NCI-H1694 (cell line): ENCODE results near the gene PTPRS.
"Not testable (repeated sequence)": the region's sequence is repeated elsewhere in the genome, so short reads cannot be mapped to it uniquely, and the experiment has no call there.

Experiments used
- DNase-seq: peaks from one replicate; lab custom pipeline; 2025; lab: John Stamatoyannopoulos, UW

PTPRS gene

DNA sequence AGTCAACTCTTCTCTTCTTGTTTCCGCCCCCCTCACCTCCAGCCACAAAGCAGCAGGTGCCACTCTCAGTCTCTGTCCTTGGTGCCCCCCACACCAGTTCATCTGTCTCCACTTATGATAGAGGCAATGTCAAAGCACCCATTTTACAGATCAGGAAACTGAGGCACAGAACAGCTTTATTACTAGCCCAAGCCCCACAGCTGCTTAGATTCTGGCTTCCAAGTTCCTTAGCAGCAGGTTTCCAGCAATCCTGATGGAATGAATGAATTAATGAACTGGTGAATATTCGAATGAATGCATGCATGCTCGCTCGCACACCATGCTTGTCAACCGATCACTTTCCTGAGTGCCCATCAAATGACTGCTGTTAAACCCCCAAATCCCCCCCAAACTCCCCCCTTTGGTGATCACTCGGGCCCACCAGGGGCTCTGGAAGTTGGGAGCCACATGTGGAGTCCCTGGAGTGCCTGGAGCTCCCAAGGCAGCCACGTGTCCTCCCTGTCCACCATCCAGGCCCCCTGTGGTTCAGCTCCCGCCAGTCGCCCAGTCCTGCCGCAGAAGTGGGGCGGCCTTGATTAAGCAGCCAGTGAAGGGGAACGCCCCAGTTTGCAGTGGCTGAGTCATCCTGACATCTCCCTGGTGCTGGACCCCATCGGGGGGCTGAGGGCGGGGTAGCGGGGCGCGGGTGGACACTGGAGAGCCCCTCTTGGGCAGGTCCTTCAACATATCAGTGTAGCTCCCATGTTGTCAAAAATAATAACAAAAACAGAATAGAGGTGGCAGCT, 6.8 kb downstream of the PTPRS start:
- no peak for DNase-seq

DNA sequence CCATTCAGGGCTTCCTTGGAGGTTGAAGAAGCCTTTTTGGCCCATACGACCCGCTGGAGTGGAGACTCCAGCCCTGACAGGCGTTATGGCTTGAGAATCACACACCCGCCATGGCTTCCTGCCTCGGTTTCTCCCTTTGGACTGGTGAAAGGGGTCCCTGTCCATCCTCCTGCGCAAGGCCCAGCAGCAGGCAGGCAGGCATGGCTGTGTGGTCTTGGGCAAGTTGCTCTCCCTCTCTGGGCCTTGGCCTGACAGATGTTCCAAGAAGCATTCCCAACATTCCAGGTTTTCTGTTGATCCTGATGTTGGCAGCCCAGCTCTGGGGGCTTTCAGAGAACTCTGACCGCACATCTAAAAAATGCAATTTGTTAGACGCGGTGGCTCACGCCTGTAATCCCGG, 8.1 kb downstream of the PTPRS start:
- no peak for DNase-seq

- no peak for DNase-seq
Observed at GRCh38 chr19:5331790-5332189, 8.8 kb downstream of the PTPRS start.

DNA sequence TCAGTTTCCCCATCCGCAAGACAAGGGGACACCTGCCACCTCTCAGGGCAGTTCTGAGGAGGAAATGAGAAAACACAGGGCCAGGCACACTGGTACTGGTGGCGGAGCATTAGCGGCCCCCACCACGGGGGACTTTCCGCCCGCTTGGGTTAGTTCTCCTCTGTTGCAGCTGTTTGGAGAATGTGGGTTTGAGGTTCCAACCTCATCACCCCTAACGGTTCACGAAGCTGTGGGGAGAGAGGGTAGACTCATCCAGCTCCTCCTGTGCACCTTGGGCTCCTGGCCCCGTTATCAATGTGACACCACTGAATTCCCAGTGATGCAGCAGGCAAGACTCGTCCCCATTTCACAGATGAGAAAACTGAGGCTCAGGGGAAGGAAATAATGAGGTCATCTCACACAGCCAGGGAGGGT, 10.3 kb downstream of the PTPRS start:
- DNase-seq, result no peak

DNA sequence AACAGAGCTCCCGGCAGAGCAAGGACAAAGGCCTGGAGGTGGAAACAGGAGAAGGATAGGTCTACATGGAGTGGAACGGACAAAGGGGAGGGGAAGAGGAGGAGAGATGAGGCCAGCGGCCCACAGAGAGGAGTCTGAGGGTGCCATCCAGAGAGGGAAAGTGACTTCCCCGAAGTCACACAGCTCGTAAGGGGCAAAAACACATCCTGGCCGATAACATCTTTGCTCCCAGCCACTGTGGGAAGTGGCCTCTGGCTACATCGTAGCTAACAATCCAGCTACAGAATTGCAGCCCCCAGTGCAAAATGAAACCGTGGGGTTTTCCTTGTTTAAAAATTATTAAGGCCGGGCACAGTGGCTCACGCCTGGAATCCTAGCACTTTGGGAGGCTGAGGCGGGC, 11.5 kb downstream of the PTPRS start:
- no peak for DNase-seq

GRCh38 chr19:5328407-5328806, 12.2 kb downstream of the PTPRS start:
- not testable (repeated sequence) for DNase-seq

GRCh38 chr19:5326986-5327623, 13.5 kb downstream of the PTPRS start:
- DNase-seq, result no peak

DNA sequence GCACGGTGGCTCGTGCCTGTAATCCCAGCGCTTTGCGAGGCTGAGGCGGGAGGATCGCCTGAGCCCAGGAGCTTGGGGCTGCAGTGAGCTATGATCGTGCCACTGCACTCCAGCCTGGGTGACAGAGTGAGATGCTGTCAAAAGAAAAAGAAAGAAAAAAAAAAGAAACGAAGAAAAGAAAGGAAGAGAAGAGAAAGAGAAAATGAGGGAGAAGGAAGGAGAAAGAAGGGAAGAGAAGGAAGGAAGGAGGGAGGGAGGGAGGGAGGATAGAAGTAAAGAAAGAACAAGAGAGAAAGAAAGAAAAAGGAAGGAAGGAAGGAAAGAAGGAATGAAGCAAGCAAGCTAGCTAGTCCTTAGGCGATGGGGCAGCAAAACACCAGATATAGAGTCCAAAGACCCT, 14.1 kb downstream of the PTPRS start:
- DNase-seq, result no peak

- DNase-seq, result no peak
Observed at GRCh38 chr19:5324947-5325346, 15.7 kb downstream of the PTPRS start.

DNA sequence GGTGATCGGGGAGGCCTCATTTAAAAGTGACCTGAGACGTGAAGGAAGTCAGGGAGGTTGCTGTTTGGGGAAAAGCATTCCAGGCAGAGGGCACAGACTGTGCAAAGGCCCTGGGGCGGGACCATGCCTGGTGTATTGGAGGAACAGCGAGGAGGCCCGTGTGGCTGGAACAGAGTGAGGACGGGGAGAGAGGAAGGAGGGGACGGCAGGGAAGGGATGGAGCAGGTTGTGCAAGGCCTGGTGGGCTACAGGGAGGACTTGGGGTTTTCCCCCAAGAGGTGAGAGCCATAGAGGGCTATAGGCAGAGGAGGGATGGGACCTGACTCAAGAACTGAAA, 17.2 kb downstream of the PTPRS start:
- DNase-seq, result no peak

DNA sequence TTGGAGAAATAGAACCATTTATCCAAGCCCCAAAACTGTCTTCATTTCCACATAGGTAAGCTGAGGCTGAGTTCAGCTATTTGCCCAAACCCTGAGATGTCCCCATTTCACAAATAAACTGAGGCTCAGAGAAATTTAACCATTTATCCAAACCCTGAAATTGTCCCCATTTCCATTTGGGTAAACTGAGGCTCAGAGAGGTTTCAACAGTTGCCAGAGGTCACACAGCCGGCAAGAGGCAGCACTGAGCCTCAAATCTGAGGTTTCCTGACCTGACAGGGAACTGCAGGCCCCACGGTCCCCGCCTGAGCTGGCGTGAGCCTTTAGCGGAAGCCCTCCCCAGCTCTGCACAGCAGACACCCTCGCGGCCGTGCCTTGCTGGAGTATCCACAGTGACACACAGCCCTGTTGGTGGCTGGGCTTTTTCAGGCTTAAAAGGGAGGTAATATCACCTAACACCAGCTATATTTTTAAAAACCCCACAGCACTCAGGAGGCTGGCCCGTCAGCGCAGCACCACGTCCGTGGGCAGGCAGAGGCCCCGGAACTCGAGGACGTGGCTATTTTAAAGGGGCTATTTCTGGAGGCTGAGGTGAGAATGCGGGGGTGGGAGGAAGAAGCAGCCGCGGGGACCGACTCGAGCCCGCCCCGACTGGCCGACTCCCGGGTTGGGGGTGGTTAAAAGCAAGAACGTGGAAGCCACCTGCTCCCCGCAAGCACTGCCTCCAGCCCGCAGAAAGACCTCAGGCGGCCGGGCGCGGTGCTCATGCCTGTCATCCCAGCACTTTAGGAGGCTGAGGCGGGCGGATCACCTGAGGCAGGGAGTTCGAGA, 18.5 kb downstream of the PTPRS start:
- DNase-seq, result no peak

GRCh38 chr19:5321066-5321642, 19.5 kb downstream of the PTPRS start:
- DNase-seq, result no peak

GRCh38 chr19:5319516-5319915, 21.1 kb downstream of the PTPRS start:
- DNase-seq, result no peak

DNA sequence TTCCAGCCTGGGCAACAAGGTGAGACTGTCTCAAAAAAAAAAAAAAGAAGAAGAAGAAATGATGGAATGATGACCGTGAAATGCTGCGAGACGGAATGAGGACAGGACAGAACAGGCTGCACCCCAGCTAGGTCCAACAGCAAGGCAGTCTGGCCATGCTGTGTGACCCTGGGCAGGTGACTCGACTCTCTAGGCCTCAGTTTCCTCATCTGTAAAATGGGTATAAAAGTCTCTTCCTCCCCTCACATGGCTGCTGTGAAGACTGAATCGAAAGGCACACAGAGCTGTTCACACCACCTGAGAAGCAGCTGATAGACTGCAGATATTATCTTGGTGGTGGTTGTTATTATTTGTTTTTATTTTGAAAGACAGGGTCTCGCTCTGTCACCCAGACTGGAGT, 22.3 kb downstream of the PTPRS start:
- DNase-seq, result no peak

DNA sequence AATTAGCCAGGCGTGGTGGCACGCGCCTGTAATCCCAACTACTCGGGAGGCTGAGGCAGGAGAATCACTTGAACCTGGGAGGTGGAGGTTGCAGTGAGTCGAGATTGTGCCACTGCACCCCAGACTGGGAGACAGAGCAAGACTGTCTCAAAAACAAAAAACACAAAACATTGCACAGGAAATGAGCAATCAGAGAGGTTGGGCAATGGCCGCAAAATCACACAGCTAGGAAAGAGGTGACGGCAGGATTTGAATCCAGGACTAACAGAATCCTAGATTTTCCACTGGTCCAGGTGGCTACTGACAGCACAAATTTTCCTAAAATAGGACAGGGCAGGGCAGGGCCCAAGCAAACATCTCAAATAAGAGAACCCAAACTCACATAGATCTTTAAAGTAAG, 23.3 kb downstream of the PTPRS start:
- DNase-seq, result no peak

- no peak for DNase-seq
Observed at GRCh38 chr19:5316138-5316537, 24.5 kb downstream of the PTPRS start.

GRCh38 chr19:5314907-5315298, 25.7 kb downstream of the PTPRS start:
- DNase-seq, result no peak

GRCh38 chr19:5314012-5314906, 26.4 kb downstream of the PTPRS start:
- no peak for DNase-seq

DNA sequence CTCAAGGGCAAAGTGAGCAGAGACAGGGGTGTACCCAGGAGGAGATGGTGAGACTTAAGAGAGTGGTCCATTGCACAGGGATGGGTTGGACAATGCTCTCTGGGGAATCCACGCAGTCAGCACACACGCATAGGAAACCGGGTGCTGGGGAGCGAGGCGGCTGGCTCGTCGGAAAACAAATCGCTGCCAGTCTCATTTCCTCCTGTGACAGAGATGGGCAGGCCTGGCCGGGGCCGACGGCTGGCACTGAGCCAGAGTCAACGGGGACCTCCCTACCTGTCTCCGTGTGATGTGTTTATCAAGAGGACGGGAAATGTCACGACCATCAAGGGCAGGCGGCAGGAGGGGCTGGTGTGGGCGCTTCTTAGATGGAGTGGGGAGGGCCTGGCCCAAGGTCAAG, 27.3 kb downstream of the PTPRS start:
- no peak for DNase-seq

DNA sequence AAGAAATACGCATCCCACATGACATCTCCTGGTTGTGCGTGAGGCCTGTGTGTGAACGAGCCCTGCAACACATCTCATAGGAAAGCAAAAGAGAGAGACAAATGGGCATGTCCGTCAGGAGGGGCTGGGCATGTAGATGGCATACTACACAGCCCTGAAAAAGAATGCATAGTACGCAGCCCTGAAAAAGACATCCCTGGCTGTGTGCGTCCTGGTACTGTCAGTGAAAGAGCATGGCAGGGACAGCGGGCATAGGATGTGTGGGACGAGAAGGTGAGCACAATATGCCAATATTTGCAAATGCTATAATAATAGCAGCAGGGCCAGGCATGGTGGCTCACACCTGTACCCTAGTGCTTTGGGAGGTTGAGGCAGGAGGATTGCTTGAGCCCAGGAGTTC, 28.6 kb downstream of the PTPRS start:
- no peak for DNase-seq

DNA sequence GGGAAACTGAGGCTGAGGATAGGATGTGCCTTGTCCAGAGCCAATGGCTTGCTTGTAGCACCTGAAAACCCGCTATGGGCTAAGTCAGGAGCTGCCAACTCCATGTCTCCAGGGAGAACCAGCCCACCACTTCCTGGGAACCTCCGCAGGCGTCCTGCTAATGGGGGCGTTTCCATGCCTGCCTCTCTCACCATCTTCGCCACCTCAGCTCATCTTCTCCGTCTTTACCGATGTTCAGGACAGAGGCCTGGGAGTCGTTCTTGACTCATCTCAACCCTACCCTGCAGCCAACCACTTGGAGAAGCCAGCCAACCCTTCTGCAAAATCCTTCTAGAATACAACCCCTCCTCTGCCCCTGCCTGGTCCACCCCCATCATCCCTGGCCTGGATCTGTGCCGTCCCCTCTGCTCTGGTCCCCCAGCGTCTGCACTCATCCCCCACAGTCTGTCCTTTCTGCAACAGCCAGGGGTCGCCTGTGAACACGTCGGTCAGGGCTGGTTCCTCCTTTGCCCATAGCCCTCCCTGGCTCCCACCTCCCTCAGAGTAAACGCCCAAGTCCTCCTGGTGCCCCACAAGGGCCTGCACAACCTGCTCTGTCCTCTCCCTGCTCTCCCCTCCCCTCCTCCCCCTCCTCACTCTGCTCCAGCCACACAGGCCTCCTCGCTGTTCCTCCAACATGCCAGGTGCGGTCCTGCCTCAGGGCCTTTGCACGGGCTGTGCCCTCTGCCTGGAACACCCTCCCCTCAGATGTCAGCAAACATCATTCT, 31.0 kb downstream of the PTPRS start:
- no peak for DNase-seq
